HepG2 (cell line): ENCODE data around the gene NCOA1. TPM values are rescaled to one million over a fixed set of nuclear protein-coding genes. Genes with fewer than 3 reads are reported as not detected.

ENCODE experiments used
- ATAC-seq: fragments of 200-7000 bp; cut with Tn5 transposase; 3 replicates; pipeline ENCODE4 v1.9.1; 2020; ENCODE audit warnings: mild to moderate bottlenecking, moderate library complexity
- BruUV-seq: library from RNA; stranded (reverse); fragments of 400-500 nt; replicated peaks from 2 replicates; lab custom pipeline; 2021; lab: Mats Ljungman, UMichigan
- CTCF ChIA-PET: fragments of 300-600 bp; formaldehyde crosslinking; extraction: SDS; loops from one replicate; lab custom pipeline; 2021; ENCODE audit warnings: low total read pairs, inconsistent platforms, low intra/inter-chr PET ratio; lab: Yijun Ruan, JAX
- POLR2A ChIA-PET: fragments of 350-600 bp; sonication (Branson Sonifier 250); formaldehyde crosslinking; loops from one replicate; lab custom pipeline; 2020; ENCODE audit warnings: antibody characterized with exemption, inconsistent platforms; lab: Yijun Ruan, JAX
- DNase-seq: peaks from one replicate; pipeline ENCODE4 v3.0.0-alpha.2; 2015; ENCODE audit warnings: low spot score
- FAIRE-seq: peaks from 3 replicates; lab custom pipeline; 2011; peaks lifted over from hg19 to GRCh38; lab: Jason Lieb, UNC
- H2AFZ ChIP-seq: one replicate; pipeline ENCODE4 v1.6.1; 2011; ENCODE audit warnings: low read length, inconsistent platforms
- H3K27ac ChIP-seq: fragments of 300-600 bp; 3 replicates; pipeline ENCODE4 v1.8.0; 2011; ENCODE audit warnings: mixed run types, mild to moderate bottlenecking, mixed read lengths, low read length, inconsistent platforms; ENCODE audit not compliant: insufficient read depth; ENCODE audit errors: extremely low read length
- H3K27me3 ChIP-seq, 2 experiments: fragments of 200-600 bp in 1 of 2; 2 replicates in 1 of 2; 3 replicates in 1 of 2; pipeline versions ENCODE4 v1.6.0 to v1.8.0; 2011; ENCODE audit warnings: low read length in 2 of 2, mild to moderate bottlenecking in 2 of 2, moderate library complexity in 2 of 2, inconsistent platforms in 1 of 2; ENCODE audit not compliant: insufficient read depth in 2 of 2, control insufficient read depth in 1 of 2
- H3K36me3 ChIP-seq, 2 experiments: fragments of 200-600 bp in 1 of 2; replicated peaks in 1 of 2; 2 replicates in 1 of 2; 3 replicates in 1 of 2; pipeline versions ENCODE4 v1.5.1 to v1.8.0; 2011; ENCODE audit warnings: low read length in 2 of 2, inconsistent platforms in 1 of 2; ENCODE audit not compliant: insufficient read depth in 2 of 2, control insufficient read depth in 1 of 2
- H3K4me1 ChIP-seq: 2 replicates; pipeline ENCODE4 v1.5.1; 2012; ENCODE audit warnings: low read length, inconsistent platforms; ENCODE audit not compliant: insufficient read depth
- H3K4me2 ChIP-seq: 2 replicates; pipeline ENCODE4 v1.6.0; 2011; ENCODE audit warnings: low read depth, low read length, inconsistent platforms
- H3K4me3 ChIP-seq, 3 experiments: fragments of 200-600 bp in 1 of 3; sonication (generic), shearing (Covaris generic) in 1 of 3; replicated peaks in 1 of 3; 2 replicates each; pipeline ENCODE4 v1.5.1; 2011 to 2016; ENCODE audit warnings: low read length in 3 of 3, inconsistent platforms in 2 of 3, low read depth in 2 of 3, mild to moderate bottlenecking in 2 of 3, control low read depth in 1 of 3, mixed read lengths in 1 of 3; ENCODE audit not compliant: insufficient read depth in 1 of 3
- H3K79me2 ChIP-seq: one replicate; pipeline ENCODE4 v1.6.1; 2011; ENCODE audit warnings: low read length, inconsistent platforms; ENCODE audit not compliant: insufficient read depth
- H3K9ac ChIP-seq: 2 replicates; pipeline ENCODE4 v1.6.0; 2011; ENCODE audit warnings: mild to moderate bottlenecking, low read depth, low read length, inconsistent platforms; ENCODE audit not compliant: insufficient read depth
- H3K9me3 ChIP-seq: 2 replicates; pipeline ENCODE4 v1.5.1; 2012; ENCODE audit warnings: mild to moderate bottlenecking, low read length
- H4K20me1 ChIP-seq: 2 replicates; pipeline ENCODE4 v1.6.0; 2011; ENCODE audit warnings: inconsistent platforms, mild to moderate bottlenecking, low read length, moderate library complexity; ENCODE audit not compliant: insufficient read depth
- ATAD3A ChIP-seq: sonication (generic); formaldehyde crosslinking; IDR thresholded peaks from 2 replicates; pipeline ENCODE4 v1.4.0; 2020; ENCODE audit warnings: missing genetic modification reagents
- DNMT3B ChIP-seq: conservative IDR thresholded peaks from 2 replicates; pipeline ENCODE4 v1.6.1; 2016; ENCODE audit warnings: missing biosample characterization, control low read depth
- HDAC6 ChIP-seq: fragments of 200-600 bp; sonication (generic); IDR thresholded peaks from 2 replicates; pipeline ENCODE4 v1.7.0; 2017; ENCODE audit warnings: mild to moderate bottlenecking, antibody characterized with exemption, low read length, low read depth
- KLF6 ChIP-seq: IDR thresholded peaks from 2 replicates; pipeline ENCODE4 v1.8.0; 2016; ENCODE audit warnings: missing biosample characterization, missing genetic modification reagents
- PAX8 ChIP-seq: sonication (generic); formaldehyde crosslinking; IDR thresholded peaks from 2 replicates; pipeline ENCODE4 v1.8.0; 2022; ENCODE audit warnings: mild to moderate bottlenecking, missing genetic modification reagents, borderline replicate concordance
- PRMT3 ChIP-seq: sonication (generic); formaldehyde crosslinking; IDR thresholded peaks from 2 replicates; pipeline ENCODE4 v1.8.1; 2022; ENCODE audit warnings: low read depth, mild to moderate bottlenecking, moderate library complexity, missing genetic modification reagents, borderline replicate concordance
- RXRB ChIP-seq: IDR thresholded peaks from 2 replicates; pipeline ENCODE4 v1.6.1; 2016; ENCODE audit warnings: borderline replicate concordance, missing genetic modification reagents, missing compliant biosample characterization
- TEAD3 ChIP-seq: optimal IDR thresholded peaks from 2 replicates; pipeline ENCODE3; 2016; ENCODE audit warnings: borderline replicate concordance
- TSC22D2 ChIP-seq: sonication (generic); formaldehyde crosslinking; IDR thresholded peaks from 2 replicates; pipeline ENCODE4 v1.5.1; 2020; ENCODE audit warnings: missing genetic modification reagents, mild to moderate bottlenecking, borderline replicate concordance
- ZFP41 ChIP-seq: sonication (generic); formaldehyde crosslinking; IDR thresholded peaks from 2 replicates; pipeline ENCODE4 v1.4.0; 2020; ENCODE audit warnings: mild to moderate bottlenecking, missing genetic modification reagents, borderline replicate concordance
- ZNF350 ChIP-seq: sonication (generic); formaldehyde crosslinking; IDR thresholded peaks from 2 replicates; pipeline ENCODE4 v1.4.0; 2020; ENCODE audit warnings: mild to moderate bottlenecking, low read depth, missing genetic modification reagents, borderline replicate concordance
- ZNF432 ChIP-seq: sonication (generic); formaldehyde crosslinking; IDR thresholded peaks from 2 replicates; pipeline ENCODE4 v1.5.0; 2020; ENCODE audit warnings: missing genetic modification reagents, mild to moderate bottlenecking, borderline replicate concordance
- ZNF616 ChIP-seq: sonication (generic); formaldehyde crosslinking; IDR thresholded peaks from 2 replicates; pipeline ENCODE4 v1.5.0; 2020; ENCODE audit warnings: low read depth, mild to moderate bottlenecking, missing genetic modification reagents
- WGBS: methylation state at CpG from one replicate; pipeline ENCODE4 v1.1.6; 2017; ENCODE audit warnings: low lambda C conversion rate; 5-methylcytosine and 5-hydroxymethylcytosine counted together
- in situ Hi-C: cut with HindIII; loops from 2 replicates; pipeline ENCODE4 v1.10.0; 2017; ENCODE audit warnings: low pct_unique_long_range_greater_than_20kb; ENCODE audit not compliant: extremely low pct_ligation_motif_present
- intact Hi-C: fragments of 100-400 bp; cut with micrococcal nuclease; formaldehyde crosslinking; loops from one replicate; pipeline ENCODE4 v1.10.0; 2022; ENCODE audit not compliant: unreplicated experiment
- polyA plus RNA-seq, 8 experiments: library from polyadenylated mRNA; depleted of rRNA in 3 of 8; stranded (reverse) in 7 of 8; unstranded in 1 of 8; fragments of >200 nt; fragmentation: Illumina TruSeq in 4 of 8; extraction: Trizol in 4 of 8; gene quantifications; 2 replicates each; pipeline versions ENCODE4 v1.2.1 to v1.2.3, GENCODE V29; 2011 to 2016; ENCODE audit warnings: low read depth in 4 of 8, missing spikeins in 1 of 8, mixed read lengths in 1 of 8; ENCODE audit not compliant: insufficient read depth in 1 of 8
- total RNA-seq, 5 experiments: library from RNA; depleted of rRNA; stranded (reverse); fragments of >200 nt; fragmentation: Illumina TruSeq; extraction: Trizol; gene quantifications; 2 replicates each; pipeline ENCODE4 v1.2.3, GENCODE V29; 2016; ENCODE audit warnings: low read depth in 1 of 5
- TF ChIP-seq, protein P1 (sequence below): IDR thresholded peaks from 2 replicates; pipeline ENCODE4 v1.6.1; 2012; ENCODE audit warnings: inconsistent platforms
- TF ChIP-seq, protein P2 (sequence below), 2 experiments: sonication (generic) in 1 of 2; formaldehyde crosslinking in 1 of 2; IDR thresholded peaks; 2 replicates each; pipeline versions ENCODE4 v1.4.0 to v1.6.1; 2018 to 2020; ENCODE audit warnings: missing genetic modification reagents in 2 of 2, borderline replicate concordance in 1 of 2, low read depth in 1 of 2, mild to moderate bottlenecking in 1 of 2, missing biosample characterization in 1 of 2
- TF ChIP-seq, protein P3 (sequence below): sonication (generic); formaldehyde crosslinking; IDR thresholded peaks from 2 replicates; pipeline ENCODE4 v1.4.0; 2020; ENCODE audit warnings: missing genetic modification reagents, mild to moderate bottlenecking, borderline replicate concordance

NCOA1 gene
- total and polyA plus RNA-seq, 2 of the 13 experiments (the other 11 are each of a cell fraction or from before 2014, with no cell fraction given) = 10.0 to 10.4 TPM

- DNase-seq = no peak
- no peaks in the 10 kb centered on the region for H3K9me3 ChIP-seq
- no TSS peak for BruUV-seq
- H3K79me2 ChIP-seq = no peaks in the 10 kb centered on the region
- no peaks in the 10 kb centered on the region for H4K20me1 ChIP-seq
- no peak overlapping the region for H3K4me2 ChIP-seq
- CTCF ChIA-PET = no interaction called here
- no peak for FAIRE-seq
- no peaks in the 10 kb centered on the region for H3K27me3 ChIP-seq
- no peak overlapping the region for H3K9ac ChIP-seq
- no peak overlapping the region for H3K4me3 ChIP-seq
- POLR2A ChIA-PET = no interaction called here
- TF ChIP-seq, protein P1, sequence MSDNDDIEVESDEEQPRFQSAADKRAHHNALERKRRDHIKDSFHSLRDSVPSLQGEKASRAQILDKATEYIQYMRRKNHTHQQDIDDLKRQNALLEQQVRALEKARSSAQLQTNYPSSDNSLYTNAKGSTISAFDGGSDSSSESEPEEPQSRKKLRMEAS = no peak
- no peak for TF ChIP-seq ZNF350 (CRISPR knock-in tag)
- no peak for TF ChIP-seq HDAC6
- TF ChIP-seq, protein P2, sequence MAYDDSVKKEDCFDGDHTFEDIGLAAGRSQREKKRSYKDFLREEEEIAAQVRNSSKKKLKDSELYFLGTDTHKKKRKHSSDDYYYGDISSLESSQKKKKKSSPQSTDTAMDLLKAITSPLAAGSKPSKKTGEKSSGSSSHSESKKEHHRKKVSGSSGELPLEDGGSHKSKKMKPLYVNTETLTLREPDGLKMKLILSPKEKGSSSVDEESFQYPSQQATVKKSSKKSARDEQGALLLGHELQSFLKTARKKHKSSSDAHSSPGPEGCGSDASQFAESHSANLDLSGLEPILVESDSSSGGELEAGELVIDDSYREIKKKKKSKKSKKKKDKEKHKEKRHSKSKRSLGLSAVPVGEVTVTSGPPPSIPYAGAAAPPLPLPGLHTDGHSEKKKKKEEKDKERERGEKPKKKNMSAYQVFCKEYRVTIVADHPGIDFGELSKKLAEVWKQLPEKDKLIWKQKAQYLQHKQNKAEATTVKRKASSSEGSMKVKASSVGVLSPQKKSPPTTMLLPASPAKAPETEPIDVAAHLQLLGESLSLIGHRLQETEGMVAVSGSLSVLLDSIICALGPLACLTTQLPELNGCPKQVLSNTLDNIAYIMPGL (CRISPR knock-in tag; IDR thresholded peaks at IDR 0.05; ENCODE audit: borderline replicate concordance in 1 of 2, low read depth in 1 of 2) = no peak
- no peak for TF ChIP-seq ZNF616
- no peak for TF ChIP-seq KLF6 (CRISPR knock-in tag)
- TF ChIP-seq PRMT3 (CRISPR knock-in tag) = no peak
- TF ChIP-seq TSC22D2 (CRISPR knock-in tag) = no peak
- TF ChIP-seq, protein P3, sequence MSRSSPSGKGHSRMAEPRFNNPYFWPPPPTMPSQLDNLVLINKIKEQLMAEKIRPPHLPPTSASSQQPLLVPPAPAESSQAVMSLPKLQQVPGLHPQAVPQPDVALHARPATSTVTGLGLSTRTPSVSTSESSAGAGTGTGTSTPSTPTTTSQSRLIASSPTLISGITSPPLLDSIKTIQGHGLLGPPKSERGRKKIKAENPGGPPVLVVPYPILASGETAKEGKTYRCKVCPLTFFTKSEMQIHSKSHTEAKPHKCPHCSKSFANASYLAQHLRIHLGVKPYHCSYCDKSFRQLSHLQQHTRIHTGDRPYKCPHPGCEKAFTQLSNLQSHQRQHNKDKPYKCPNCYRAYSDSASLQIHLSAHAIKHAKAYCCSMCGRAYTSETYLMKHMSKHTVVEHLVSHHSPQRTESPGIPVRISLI (CRISPR knock-in tag) = no peak
- no peak for TF ChIP-seq DNMT3B
- TF ChIP-seq PAX8 (CRISPR knock-in tag) = no peak
- no peak for TF ChIP-seq TEAD3 (CRISPR knock-in tag)
- no peak for TF ChIP-seq ZNF432 (CRISPR knock-in tag)
- TF ChIP-seq RXRB (CRISPR knock-in tag) = no peak
- TF ChIP-seq ATAD3A (CRISPR knock-in tag) = no peak
- TF ChIP-seq ZFP41 = no peak
- ATAC-seq = no peak
- no peak overlapping the region for H2AFZ ChIP-seq
- in situ Hi-C loops = no loop called here
- 84% methylated on average over 7 of the region's 7 CpGs for WGBS
- H3K36me3 ChIP-seq = no peaks in the 10 kb centered on the region
- H3K27ac ChIP-seq = no peak overlapping the region
- no peaks in the 10 kb centered on the region for H3K4me1 ChIP-seq
- intact Hi-C loops = no loop called here
Observed at GRCh38 chr2:24682304-24682703, 191.2 kb downstream of the NCOA1 start.
